ENCODE data around the gene VPS72.

The VPS72 gene

GRCh38 chr1:151187205-151187604, 2.8 kb downstream of the VPS72 start:
- DNase-seq = no peak

GRCh38 chr1:151184211-151184610, 5.8 kb downstream of the VPS72 start:
- no peak for DNase-seq

GRCh38 chr1:151176514-151177045, 13.4 kb downstream of the VPS72 start:
- DNase-seq = no peak

- peak; percentile 34 for DNase-seq
These were observed 14.1 kb downstream of the VPS72 start, which contains the start of gene TMOD4 for GRCh38 chr1:151175863-151176262. Gene TMOD4, minus strand, starts transcription at chr1:151175981. Its CDS starts 1,106 bp downstream, at chr1:151174875.

- DNase-seq = no peak
These were observed 14.8 kb downstream of the VPS72 start for GRCh38 chr1:151175041-151175741.

GRCh38 chr1:151171190-151171589, 18.8 kb downstream of the VPS72 start:
- no peak for DNase-seq

GRCh38 chr1:151167116-151167515, 22.9 kb downstream of the VPS72 start:
- no peak for DNase-seq

GRCh38 chr1:151166505-151166956, 23.5 kb downstream of the VPS72 start:
- peak; percentile 57 for DNase-seq

- peak; percentile 100 for DNase-seq
These were observed 24.1 kb downstream of the VPS72 start, which contains the start of the genes LYSMD1 and SCNM1 for GRCh38 chr1:151165738-151166504. Gene LYSMD1, minus strand, starts transcription at chr1:151165902. Its CDS starts 644 bp downstream, at chr1:151165258. Gene SCNM1, plus strand, starts transcription at chr1:151166144. Its CDS starts 9 bp downstream, at chr1:151166153.

GRCh38 chr1:151165281-151165737, 24.7 kb downstream of the VPS72 start:
- peak; percentile 67 for DNase-seq

GRCh38 chr1:151164732-151165280, 25.2 kb downstream of the VPS72 start:
- DNase-seq = no peak

GRCh38 chr1:151159373-151159772, 30.6 kb downstream of the VPS72 start:
- DNase-seq = no peak

- no peak for DNase-seq
These were observed 31.2 kb downstream of the VPS72 start for GRCh38 chr1:151158751-151159251.

GRCh38 chr1:151158326-151158725, 31.7 kb downstream of the VPS72 start:
- DNase-seq = no peak

GRCh38 chr1:151157067-151157531, 32.9 kb downstream of the VPS72 start:
- DNase-seq = no peak

GRCh38 chr1:151156515-151156819, 33.5 kb downstream of the VPS72 start, which contains the start of gene TNFAIP8L2:
Gene TNFAIP8L2, plus strand, starts transcription at chr1:151156649. Its CDS starts 2,049 bp downstream, at chr1:151158698.
- DNase-seq = no peak

- no peak for DNase-seq
These were observed 42.3 kb downstream of the VPS72 start for GRCh38 chr1:151147665-151148064.

GRCh38 chr1:151147132-151147503, 42.9 kb downstream of the VPS72 start:
- no peak for DNase-seq

GRCh38 chr1:151146412-151147131, 43.4 kb downstream of the VPS72 start, which contains the start of gene SEMA6C:
Gene SEMA6C, minus strand, starts transcription at chr1:151146631. Its CDS starts 4,010 bp downstream, at chr1:151142621.
- peak; percentile 91 for DNase-seq

- DNase-seq = no peak
These were observed 44.0 kb downstream of the VPS72 start for GRCh38 chr1:151146072-151146411.

GRCh38 chr1:151145304-151146071, 44.5 kb downstream of the VPS72 start:
- peak; percentile 18 for DNase-seq

All from fibroblast of skin of scalp (primary cell).